GM18909 (cell line): ENCODE data around the gene PKD1.
"Not testable (repeated sequence)": the region's sequence is repeated elsewhere in the genome, so short reads cannot be mapped to it uniquely, and the experiment has no call there.

Experiments used
- ATAC-seq: cut with Tn5 transposase; IDR thresholded peaks from one replicate; pipeline ENCODE4 v1.9.1; 2021; ENCODE audit warnings: mild to moderate bottlenecking; ENCODE audit not compliant: unreplicated experiment, poor library complexity

Gene PKD1

GRCh38 chr16:2152695-2153506 lies 17.2 kb upstream of the PKD1 start:
- no peak for ATAC-seq

GRCh38 chr16:2151188-2152091 lies 15.7 kb upstream of the PKD1 start:
- no peak for ATAC-seq

GRCh38 chr16:2150418-2151187 lies 14.9 kb upstream of the PKD1 start:
- ATAC-seq = no peak

GRCh38 chr16:2149630-2150417 lies 14.1 kb upstream of the PKD1 start:
- no peak for ATAC-seq

GRCh38 chr16:2148714-2149629 lies 13.3 kb upstream of the PKD1 start:
- no peak for ATAC-seq

GRCh38 chr16:2147981-2148671 lies 12.4 kb upstream of the PKD1 start, which contains the start of gene RAB26:
Gene RAB26, plus strand, starts transcription at chr16:2148625. Its CDS starts 159 bp downstream, at chr16:2148784.
- ATAC-seq = no peak

GRCh38 chr16:2147378-2147777 lies 11.7 kb upstream of the PKD1 start:
- no peak for ATAC-seq

- ATAC-seq = no peak
Observed at GRCh38 chr16:2145843-2146242, 10.1 kb upstream of the PKD1 start.

GRCh38 chr16:2143878-2144485 lies 8.3 kb upstream of the PKD1 start:
- ATAC-seq = no peak

- no peak for ATAC-seq
Observed at GRCh38 chr16:2142942-2143877, 7.5 kb upstream of the PKD1 start.

GRCh38 chr16:2135071-2135470 lies 627 bp downstream of the PKD1 start:
- ATAC-seq = not testable (repeated sequence)

- ATAC-seq = not testable (repeated sequence)
Observed at GRCh38 chr16:2133797-2134196, 1.9 kb downstream of the PKD1 start.

GRCh38 chr16:2129890-2130447 lies 5.7 kb downstream of the PKD1 start:
- ATAC-seq = not testable (repeated sequence)

- not testable (repeated sequence) for ATAC-seq
Observed at GRCh38 chr16:2129251-2129650, 6.4 kb downstream of the PKD1 start.

- ATAC-seq = not testable (repeated sequence)
Observed at GRCh38 chr16:2127630-2128280, 7.9 kb downstream of the PKD1 start.
